Transverse colon (tissue), 4 donors: Measurements from ENCODE around the gene POLR3A.

ENCODE experiments used
- POLR2A ChIP-seq: fragments of 450-650 bp; IDR thresholded peaks from one replicate; pipeline ENCODE4 v1.6.1; 2016; ENCODE audit warnings: antibody characterized with exemption, mild to moderate bottlenecking, moderate library complexity
- POLR2AphosphoS5 ChIP-seq, 3 donors: sonication (generic); formaldehyde crosslinking; IDR thresholded peaks; one replicate each; pipeline ENCODE4 v1.6.1; 2016; ENCODE audit warnings: antibody characterized with exemption in 3 of 3
- TF ChIP-seq, protein P1 (sequence below), 5 experiments: fragments of 200-600 bp in 3 of 5; fragments of 450-650 bp in 2 of 5; sonication (generic) in 3 of 5; IDR thresholded peaks; 1 replicate in 2 of 5; 2 replicates in 3 of 5; pipeline ENCODE4 v1.5.1; 2016 to 2017; ENCODE audit warnings: antibody characterized with exemption in 5 of 5, inconsistent platforms in 3 of 5, mild to moderate bottlenecking in 2 of 5, moderate library complexity in 1 of 5

- TF ChIP-seq, protein P1, sequence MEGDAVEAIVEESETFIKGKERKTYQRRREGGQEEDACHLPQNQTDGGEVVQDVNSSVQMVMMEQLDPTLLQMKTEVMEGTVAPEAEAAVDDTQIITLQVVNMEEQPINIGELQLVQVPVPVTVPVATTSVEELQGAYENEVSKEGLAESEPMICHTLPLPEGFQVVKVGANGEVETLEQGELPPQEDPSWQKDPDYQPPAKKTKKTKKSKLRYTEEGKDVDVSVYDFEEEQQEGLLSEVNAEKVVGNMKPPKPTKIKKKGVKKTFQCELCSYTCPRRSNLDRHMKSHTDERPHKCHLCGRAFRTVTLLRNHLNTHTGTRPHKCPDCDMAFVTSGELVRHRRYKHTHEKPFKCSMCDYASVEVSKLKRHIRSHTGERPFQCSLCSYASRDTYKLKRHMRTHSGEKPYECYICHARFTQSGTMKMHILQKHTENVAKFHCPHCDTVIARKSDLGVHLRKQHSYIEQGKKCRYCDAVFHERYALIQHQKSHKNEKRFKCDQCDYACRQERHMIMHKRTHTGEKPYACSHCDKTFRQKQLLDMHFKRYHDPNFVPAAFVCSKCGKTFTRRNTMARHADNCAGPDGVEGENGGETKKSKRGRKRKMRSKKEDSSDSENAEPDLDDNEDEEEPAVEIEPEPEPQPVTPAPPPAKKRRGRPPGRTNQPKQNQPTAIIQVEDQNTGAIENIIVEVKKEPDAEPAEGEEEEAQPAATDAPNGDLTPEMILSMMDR (IDR thresholded peaks at IDR 0.05) = no peak
- TF ChIP-seq POLR2AphosphoS5 (IDR thresholded peaks at IDR 0.05) (no peak), POLR2A (no peak)
These were observed 50.1 kb downstream of the POLR3A start for GRCh38 chr10:77979221-77979620.
